Measurements from ENCODE around the gene NCOA7. TPM values are rescaled to one million over a fixed set of nuclear protein-coding genes. Genes with fewer than 3 reads are reported as not detected.

Gene NCOA7
- total RNA-seq, 1 donor, result 34.0 TPM

DNA sequence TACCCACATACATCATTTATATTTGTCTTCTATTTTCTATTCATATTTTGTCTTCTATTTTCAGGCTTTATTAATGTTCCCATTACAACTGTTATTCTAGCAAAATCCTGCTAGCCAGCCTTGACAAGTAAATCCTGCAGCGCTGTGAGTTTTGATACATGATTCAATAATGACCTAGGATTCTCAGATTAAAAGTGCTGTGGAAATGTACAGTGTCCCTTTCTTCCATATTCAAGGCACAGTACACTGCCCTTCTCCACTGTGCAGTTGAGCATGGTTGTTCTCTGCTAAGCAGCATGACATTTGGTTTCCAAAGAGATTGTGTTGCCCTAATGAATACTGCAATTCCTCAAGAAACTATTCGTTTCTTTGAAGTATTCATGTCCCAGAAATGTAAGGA, 47.2 kb upstream of the NCOA7 start:
- Histone ChIP-seq H2AFZ (ENCODE audit: low read length) (no peak overlapping the region), H4K20me1 (ENCODE audit: insufficient read depth, low read length) (no peaks in the 10 kb centered on the region), H3K4me2 (ENCODE audit: insufficient read depth, low read length) (no peak overlapping the region), H3K4me3 (ENCODE audit: insufficient read depth, low read length) (no peak overlapping the region), H3K4me1 (ENCODE audit: insufficient read depth, low read length) (peaks cover 15% of the 10 kb centered on the region), H3K27me3 (ENCODE audit: insufficient read depth, low read length) (peaks cover 54% of the 10 kb centered on the region), H3K9me3 (ENCODE audit: low read depth, low read length) (no peaks in the 10 kb centered on the region), H3K36me3 (ENCODE audit: insufficient read depth, low read length) (no peaks in the 10 kb centered on the region), H3K79me2 (ENCODE audit: insufficient read depth, low read length) (no peaks in the 10 kb centered on the region), H3K27ac (ENCODE audit: low read depth, low read length) (no peak overlapping the region)
- no peak for DNase-seq (ENCODE audit: insufficient read length, low spot score, missing footprints)
- TF ChIP-seq, protein P1, sequence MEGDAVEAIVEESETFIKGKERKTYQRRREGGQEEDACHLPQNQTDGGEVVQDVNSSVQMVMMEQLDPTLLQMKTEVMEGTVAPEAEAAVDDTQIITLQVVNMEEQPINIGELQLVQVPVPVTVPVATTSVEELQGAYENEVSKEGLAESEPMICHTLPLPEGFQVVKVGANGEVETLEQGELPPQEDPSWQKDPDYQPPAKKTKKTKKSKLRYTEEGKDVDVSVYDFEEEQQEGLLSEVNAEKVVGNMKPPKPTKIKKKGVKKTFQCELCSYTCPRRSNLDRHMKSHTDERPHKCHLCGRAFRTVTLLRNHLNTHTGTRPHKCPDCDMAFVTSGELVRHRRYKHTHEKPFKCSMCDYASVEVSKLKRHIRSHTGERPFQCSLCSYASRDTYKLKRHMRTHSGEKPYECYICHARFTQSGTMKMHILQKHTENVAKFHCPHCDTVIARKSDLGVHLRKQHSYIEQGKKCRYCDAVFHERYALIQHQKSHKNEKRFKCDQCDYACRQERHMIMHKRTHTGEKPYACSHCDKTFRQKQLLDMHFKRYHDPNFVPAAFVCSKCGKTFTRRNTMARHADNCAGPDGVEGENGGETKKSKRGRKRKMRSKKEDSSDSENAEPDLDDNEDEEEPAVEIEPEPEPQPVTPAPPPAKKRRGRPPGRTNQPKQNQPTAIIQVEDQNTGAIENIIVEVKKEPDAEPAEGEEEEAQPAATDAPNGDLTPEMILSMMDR (IDR thresholded peaks at IDR 0.05; ENCODE audit: extremely low read depth, low read depth, low read length), result no peak

- Histone ChIP-seq H3K4me1 (ENCODE audit: insufficient read depth, low read length) (peaks cover 20% of the 10 kb centered on the region), H3K4me3 (ENCODE audit: insufficient read depth, low read length) (no peak overlapping the region), H2AFZ (ENCODE audit: low read length) (no peak overlapping the region), H3K9me3 (ENCODE audit: low read depth, low read length) (no peaks in the 10 kb centered on the region), H3K4me2 (ENCODE audit: insufficient read depth, low read length) (no peak overlapping the region), H3K27me3 (ENCODE audit: insufficient read depth, low read length) (peaks cover 70% of the 10 kb centered on the region), H3K79me2 (ENCODE audit: insufficient read depth, low read length) (no peaks in the 10 kb centered on the region), H4K20me1 (ENCODE audit: insufficient read depth, low read length) (no peaks in the 10 kb centered on the region), H3K27ac (ENCODE audit: low read depth, low read length) (no peak overlapping the region), H3K36me3 (ENCODE audit: insufficient read depth, low read length) (no peaks in the 10 kb centered on the region)
- DNase-seq (ENCODE audit: insufficient read length, low spot score, missing footprints), result no peak
- TF ChIP-seq, protein P1 (IDR thresholded peaks at IDR 0.05; ENCODE audit: extremely low read depth, low read depth, low read length), result no peak
Measured at GRCh38 chr6:125745281-125746018, 45.3 kb upstream of the NCOA7 start.

- H4K20me1 ChIP-seq (ENCODE audit: insufficient read depth, low read length), result no peaks in the 10 kb centered on the region
- TF ChIP-seq, protein P1 (IDR thresholded peaks at IDR 0.05; ENCODE audit: extremely low read depth, low read depth, low read length), result no peak
- no peaks in the 10 kb centered on the region for H3K79me2 ChIP-seq (ENCODE audit: insufficient read depth, low read length)
- H3K4me1 ChIP-seq (ENCODE audit: insufficient read depth, low read length), result peaks cover 20% of the 10 kb centered on the region
- no peak overlapping the region for H3K4me3 ChIP-seq (ENCODE audit: insufficient read depth, low read length)
- no peaks in the 10 kb centered on the region for H3K36me3 ChIP-seq (ENCODE audit: insufficient read depth, low read length)
- no peaks in the 10 kb centered on the region for H3K9me3 ChIP-seq (ENCODE audit: low read depth, low read length)
- no peak for DNase-seq (ENCODE audit: insufficient read length, low spot score, missing footprints)
- H2AFZ ChIP-seq (ENCODE audit: low read length), result no peak overlapping the region
- peak overlapping the region; percentile 87 for H3K4me2 ChIP-seq (ENCODE audit: insufficient read depth, low read length)
- H3K27ac ChIP-seq (ENCODE audit: low read depth, low read length), result no peak overlapping the region
- peaks cover 74% of the 10 kb centered on the region for H3K27me3 ChIP-seq (ENCODE audit: insufficient read depth, low read length)
Measured at GRCh38 chr6:125746019-125746414, 44.7 kb upstream of the NCOA7 start.

DNA sequence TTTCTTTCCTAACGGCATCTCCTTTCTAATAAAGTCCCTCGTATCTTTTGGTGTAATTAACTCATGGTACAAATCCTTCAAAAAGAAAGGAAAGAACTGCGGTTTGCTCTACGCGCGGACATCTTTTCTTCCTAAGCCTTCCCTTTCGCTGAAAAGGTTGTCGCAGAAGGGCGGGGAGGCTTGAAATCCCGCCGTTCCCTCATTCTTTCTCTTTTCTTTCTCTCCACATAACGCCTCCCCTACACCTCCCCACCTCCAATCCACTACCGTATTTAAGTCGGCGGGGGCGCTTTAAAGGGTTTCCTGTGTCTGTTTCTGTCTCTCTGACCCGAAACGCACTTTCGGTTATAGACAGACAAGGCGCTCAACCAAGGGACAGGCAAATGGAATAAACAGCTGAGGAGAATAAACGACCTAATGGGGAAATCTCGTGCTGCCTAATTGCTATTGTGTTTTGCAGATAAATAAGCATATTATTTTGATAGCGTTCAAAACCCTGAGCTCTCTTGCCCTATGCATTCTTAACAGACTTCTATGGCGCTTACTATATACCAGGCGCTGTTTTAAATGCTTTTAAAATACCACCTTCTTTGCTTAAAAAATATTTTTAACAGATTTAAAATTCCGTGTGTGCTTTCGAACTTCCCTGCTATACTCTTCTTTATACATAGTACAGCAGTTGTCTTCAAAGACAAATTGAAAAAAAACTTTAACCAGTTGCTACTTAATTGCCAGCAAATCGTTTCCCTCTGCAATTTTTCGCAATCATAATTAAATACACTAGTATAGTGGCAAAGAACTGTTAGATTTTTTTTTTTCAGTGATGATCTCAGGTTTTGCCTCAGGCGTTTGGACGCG, 43.8 kb upstream of the NCOA7 start:
- Histone ChIP-seq H3K79me2 (ENCODE audit: insufficient read depth, low read length) (no peaks in the 10 kb centered on the region), H2AFZ (ENCODE audit: low read length) (peak overlapping the region; percentile 84), H3K4me1 (ENCODE audit: insufficient read depth, low read length) (peaks cover 20% of the 10 kb centered on the region), H3K4me3 (ENCODE audit: insufficient read depth, low read length) (peak overlapping the region; percentile 75), H3K36me3 (ENCODE audit: insufficient read depth, low read length) (no peaks in the 10 kb centered on the region), H4K20me1 (ENCODE audit: insufficient read depth, low read length) (no peaks in the 10 kb centered on the region), H3K4me2 (ENCODE audit: insufficient read depth, low read length) (peak overlapping the region; percentile 87), H3K27ac (ENCODE audit: low read depth, low read length) (no peak overlapping the region), H3K9me3 (ENCODE audit: low read depth, low read length) (no peaks in the 10 kb centered on the region), H3K27me3 (ENCODE audit: insufficient read depth, low read length) (peaks cover 83% of the 10 kb centered on the region)
- no peak for DNase-seq (ENCODE audit: insufficient read length, low spot score, missing footprints)
- TF ChIP-seq, protein P1 (IDR thresholded peaks at IDR 0.05; ENCODE audit: extremely low read depth, low read depth, low read length), result no peak
